GM18951 (cell line): ENCODE results near the gene TUT4.

Experiments used
- POLR2A ChIP-seq: IDR thresholded peaks from 4 replicates; pipeline ENCODE4 v1.6.1; 2011; ENCODE audit warnings: mild to moderate bottlenecking; ENCODE audit not compliant: insufficient read length, insufficient read depth; ENCODE audit errors: extremely low read depth
- in situ Hi-C: fragments of 300-500 bp; cut with MboI; formaldehyde crosslinking; loops from one replicate; pipeline ENCODE4 v1.12.0; 2022; ENCODE audit warnings: low sequenced_read_pairs, mixed read lengths, inconsistent platforms; ENCODE audit not compliant: unreplicated experiment

TUT4 gene

GRCh38 chr1:52554267-52554640, 1.4 kb upstream of the TUT4 start:
- in situ Hi-C loops: no loop called here
- TF ChIP-seq POLR2A: no peak

DNA sequence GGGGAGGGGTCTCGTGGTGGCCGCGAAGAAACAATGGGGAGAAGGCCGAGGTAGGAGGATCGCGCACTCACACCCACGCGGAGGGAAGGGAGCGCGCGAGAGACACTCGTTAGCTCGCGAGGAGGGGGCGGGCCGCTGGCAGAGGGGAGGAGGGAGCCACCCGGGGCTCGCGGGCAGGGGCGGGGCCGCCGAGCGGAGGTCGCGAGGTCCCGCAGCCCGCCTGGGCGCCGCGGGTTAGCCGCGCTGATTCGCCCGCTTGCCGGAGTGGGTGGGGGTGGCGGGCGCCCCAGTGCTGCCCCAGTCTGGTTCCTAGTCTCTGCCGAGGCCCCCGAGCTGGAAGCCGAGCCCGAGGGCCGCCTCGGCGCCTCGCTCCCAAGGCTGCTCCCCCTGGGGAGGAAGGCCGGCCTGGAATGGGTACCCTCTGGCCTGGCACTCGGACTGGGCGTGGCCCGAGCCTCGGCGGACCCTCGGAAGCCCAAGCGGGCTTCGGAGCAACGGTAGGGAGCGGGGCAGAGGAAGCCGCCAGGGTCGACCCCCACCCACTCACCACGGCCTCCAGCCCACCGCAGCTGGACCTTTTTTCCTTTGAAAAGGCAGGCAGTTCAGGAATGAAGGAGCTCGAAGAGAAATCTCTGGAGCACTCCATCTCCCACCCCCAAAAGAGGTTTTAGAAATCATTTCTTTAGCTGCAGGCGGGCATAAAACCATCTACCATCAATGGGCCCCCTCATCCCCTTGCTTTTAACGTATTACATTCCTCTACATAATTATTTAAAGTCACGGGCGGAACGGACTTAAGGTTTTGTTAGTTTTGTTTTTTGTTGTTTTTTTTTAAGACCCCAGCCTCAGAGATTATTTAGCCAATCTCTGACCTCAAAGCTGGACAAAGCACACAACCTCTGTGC, 722 bp upstream of the TUT4 start:
- in situ Hi-C loops: no loop called here
- peak; percentile 55 for TF ChIP-seq POLR2A

- in situ Hi-C loops: no loop called here
- no peak for TF ChIP-seq POLR2A
Measured at GRCh38 chr1:52552236-52552504, 722 bp downstream of the TUT4 start.

DNA sequence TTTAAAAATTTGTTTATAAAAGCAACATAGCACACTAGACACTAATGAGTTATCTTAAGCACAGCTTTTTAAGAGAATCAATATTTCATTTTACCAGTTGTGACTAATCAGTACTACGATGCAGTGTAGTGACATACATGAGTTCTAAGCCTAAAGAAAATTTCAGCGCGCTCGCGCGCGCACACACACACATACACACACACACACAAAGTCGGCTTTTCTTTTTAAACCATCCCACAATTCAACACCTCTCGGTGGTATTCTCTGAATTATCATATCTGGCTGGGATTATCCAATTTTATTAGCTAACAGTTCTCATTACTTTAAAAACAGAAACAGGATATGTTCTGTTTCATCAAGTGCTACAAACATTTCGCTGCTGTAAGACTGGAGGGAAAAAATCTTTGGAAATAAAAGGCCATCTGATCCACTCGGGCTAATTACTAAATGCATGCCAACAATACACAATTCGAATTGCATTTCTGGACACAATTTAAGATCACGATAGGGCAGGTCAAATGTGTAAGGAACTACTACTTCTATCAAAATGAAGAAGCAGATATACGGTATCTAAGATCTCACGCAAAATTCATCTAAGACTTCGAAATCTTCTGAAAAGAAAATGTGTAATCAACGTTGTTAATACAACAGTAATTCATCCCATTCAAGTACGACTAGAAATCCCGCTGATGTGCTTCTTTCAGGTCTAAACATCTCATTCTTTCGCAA, 1.2 kb downstream of the TUT4 start:
- in situ Hi-C loops: no loop called here
- TF ChIP-seq POLR2A: no peak

DNA sequence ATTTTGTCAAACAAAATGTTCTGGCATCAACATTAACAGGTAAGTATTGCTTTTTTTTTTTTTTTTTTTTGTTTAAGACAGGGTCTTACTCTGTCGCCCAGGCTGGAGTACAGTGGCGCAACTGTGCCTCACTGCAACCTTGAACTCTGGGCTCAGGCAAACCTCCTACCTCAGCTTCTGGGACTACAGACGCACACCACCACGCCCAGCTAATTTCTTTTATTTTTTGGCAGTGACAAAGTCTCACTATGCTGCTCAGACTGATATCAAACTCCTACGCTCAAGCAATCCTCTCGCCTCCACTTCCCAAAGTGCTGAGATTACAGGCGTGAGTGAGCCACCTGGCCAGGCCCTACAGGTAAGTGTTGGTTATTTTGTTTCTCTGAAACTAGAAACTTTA, 2.4 kb downstream of the TUT4 start:
- TF ChIP-seq POLR2A: no peak
- in situ Hi-C loops: no loop called here

DNA sequence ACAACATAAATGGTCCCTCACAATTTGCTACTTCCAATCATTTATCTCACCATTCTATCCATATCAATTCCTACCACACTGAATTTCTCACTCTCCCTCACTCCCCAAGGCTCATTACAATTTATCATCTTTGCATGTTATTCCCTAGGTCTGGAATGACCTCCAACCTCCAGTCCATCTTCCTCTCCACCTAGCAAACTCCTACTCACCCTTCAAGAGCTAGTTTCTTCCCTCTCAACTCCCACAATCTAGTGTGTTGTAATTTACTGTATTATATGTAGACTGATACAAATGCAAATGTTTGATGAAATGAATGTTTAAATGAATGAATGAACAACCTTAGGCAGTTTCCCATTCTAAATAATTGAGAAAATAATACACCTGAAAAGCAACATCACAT, 3.6 kb downstream of the TUT4 start:
- in situ Hi-C loops: no loop called here
- TF ChIP-seq POLR2A: no peak

DNA sequence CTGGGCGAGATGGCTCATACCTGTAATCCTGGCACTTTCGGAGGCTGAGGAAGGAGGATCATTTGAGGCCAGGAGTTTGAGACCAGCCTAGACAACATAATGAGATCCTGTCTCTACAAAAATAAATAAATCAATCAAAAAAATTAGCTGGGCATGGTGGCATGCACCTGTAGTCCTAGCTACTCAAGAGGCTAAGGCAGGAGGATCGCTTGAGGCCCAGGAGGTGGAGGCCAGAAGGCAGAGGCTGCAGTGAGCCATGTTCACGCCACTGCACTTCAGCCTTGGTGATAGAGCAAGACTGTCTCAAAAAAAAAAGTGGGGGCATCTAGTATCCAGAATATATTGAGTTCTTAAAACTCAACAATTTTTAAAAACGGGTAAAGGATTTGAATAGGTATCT, 6.0 kb downstream of the TUT4 start:
- in situ Hi-C loops: no loop called here

GRCh38 chr1:52544665-52545525, 8.0 kb downstream of the TUT4 start:
- TF ChIP-seq POLR2A: no peak
- in situ Hi-C loops: no loop called here

More for the DNA sequence above, 6.0 kb downstream of the TUT4 start:
- TF ChIP-seq POLR2A: no peak

DNA sequence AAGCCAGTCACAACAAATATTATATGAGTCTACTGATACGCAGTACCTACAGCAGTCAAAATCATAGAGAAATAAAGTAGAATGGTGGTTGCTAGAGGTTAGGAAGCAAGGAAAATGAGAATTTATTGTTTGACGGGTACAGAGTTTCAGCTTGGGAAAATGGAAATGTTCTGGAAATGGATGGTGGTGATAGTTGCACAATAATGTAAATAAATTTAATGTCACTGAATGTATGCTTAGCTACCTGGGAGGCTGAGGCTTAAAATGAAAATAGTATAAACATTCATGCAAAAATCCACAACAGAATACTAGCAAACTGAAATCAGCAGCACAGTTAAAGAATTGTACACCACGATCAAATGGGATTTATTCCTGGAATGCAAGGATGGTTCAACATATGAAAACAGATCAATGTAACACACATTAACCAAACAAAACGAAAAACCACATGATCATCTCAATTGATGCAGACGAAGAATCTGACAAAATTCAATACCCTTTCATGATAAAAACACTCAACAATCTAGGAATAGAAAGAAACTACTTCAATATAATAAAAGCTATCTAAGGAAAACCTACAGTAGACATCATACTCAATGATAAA, 10.7 kb downstream of the TUT4 start:
- no peak for TF ChIP-seq POLR2A
- in situ Hi-C loops: no loop called here

DNA sequence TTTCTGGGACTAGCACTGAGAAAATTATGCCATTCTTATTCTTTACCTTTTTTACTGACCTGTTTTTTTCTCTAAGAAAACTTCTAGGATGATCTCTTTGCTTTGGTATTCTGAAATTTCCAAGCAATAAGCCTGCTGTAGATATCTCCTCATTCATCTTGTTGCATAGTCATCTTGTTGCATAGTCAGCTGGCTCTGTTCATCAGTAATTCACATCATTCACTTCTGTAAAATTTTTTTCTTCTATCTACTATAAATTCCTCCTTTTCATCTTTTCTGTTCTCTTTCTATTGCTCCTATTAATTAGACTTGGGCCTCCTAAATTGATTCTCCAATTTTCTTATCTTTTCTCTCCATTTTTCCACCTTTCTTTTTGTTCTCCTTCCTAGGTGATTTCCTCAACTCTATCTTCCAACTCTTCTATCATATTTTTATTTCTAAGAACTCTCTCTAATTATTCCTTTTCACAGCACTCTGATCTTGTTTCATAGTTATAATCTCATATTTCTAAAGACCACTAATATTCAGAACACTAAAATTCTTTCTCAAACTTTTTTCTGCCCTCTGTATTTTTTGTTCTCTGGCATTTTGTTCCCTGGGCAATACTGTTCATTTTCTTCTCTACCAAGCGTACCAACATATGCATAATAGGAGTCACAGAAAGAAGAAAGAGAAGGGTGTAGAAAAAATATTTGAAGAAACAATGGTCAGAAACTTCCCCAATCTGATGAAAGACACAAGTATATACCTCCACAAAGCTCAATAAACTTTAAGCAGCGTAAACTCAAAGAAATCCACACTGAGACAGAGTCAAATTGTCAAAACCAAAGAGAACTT, 17.7 kb downstream of the TUT4 start:
- in situ Hi-C loops: no loop called here
- no peak for TF ChIP-seq POLR2A

DNA sequence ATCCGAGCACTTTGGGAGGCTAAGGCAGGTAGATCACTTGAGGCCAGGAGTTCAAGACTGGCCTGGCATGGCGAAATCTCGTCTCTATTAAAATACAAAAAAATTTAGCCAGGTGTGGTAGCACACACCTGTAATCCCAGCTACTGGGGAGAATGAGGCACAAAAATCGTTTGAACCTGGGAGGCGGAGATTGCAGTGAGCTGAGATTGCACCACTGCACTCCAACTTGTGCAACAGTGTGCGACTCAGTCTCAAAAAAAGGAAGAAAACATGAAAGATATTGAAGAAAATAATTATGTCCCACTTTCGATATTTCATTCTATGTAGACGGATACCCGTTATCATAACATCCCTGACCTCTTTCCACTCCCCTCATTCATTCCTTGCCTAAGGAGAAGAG, 19.2 kb downstream of the TUT4 start:
- TF ChIP-seq POLR2A: no peak
- in situ Hi-C loops: no loop called here

- TF ChIP-seq POLR2A: no peak
- in situ Hi-C loops: no loop called here
Measured at GRCh38 chr1:52532731-52533327, 20.1 kb downstream of the TUT4 start.
